GM19351 (cell line): Measurements from ENCODE around the gene NEMP1.
"Not testable (repeated sequence)": the region's sequence is repeated elsewhere in the genome, so short reads cannot be mapped to it uniquely, and the experiment has no call there.

Experiments used
- ATAC-seq: cut with Tn5 transposase; IDR thresholded peaks from one replicate; pipeline ENCODE4 v1.9.1; 2021; ENCODE audit warnings: mild to moderate bottlenecking, moderate library complexity; ENCODE audit not compliant: unreplicated experiment

The NEMP1 gene, protein sequence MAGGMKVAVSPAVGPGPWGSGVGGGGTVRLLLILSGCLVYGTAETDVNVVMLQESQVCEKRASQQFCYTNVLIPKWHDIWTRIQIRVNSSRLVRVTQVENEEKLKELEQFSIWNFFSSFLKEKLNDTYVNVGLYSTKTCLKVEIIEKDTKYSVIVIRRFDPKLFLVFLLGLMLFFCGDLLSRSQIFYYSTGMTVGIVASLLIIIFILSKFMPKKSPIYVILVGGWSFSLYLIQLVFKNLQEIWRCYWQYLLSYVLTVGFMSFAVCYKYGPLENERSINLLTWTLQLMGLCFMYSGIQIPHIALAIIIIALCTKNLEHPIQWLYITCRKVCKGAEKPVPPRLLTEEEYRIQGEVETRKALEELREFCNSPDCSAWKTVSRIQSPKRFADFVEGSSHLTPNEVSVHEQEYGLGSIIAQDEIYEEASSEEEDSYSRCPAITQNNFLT

DNA sequence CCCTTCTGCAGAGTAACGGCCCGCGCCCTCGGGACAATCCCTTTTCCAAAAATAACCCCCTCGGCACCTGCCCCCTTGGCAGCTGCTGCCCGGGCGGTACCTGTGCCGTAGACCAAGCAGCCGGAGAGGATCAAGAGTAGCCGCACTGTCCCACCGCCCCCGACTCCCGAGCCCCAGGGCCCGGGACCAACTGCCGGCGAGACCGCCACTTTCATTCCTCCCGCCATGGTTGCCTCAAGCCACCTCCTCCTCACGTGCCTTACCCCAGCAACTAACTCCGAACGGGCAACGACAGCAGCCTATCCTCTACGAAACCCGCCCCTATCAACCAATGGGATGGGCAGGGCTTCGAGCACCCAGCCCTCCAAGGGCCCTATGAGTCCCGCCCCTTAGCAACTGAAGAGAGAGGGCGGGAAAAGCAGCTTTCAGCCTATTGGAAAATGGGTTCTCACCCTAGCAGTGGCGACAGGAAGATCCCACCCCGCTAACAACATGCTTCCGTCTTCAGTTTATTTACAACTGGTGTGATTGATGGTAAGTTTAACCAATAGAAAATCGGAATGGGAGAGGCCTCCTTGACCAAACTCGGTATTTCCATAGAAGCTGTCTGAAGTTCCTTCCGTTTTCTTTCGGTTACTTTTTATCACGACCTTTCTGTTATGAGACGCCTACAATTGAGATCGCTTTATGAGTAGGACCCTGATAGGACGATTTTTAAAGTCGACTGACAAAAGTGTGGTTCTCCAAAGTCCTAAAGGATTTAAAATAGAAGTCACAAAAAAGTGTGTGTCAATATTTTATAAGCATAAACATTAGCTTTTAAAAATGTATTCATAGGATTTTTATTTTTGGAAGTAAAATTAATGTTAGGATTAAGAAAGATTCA is at the start of gene NEMP1:
TSS of gene NEMP1 (minus strand) at position 273 of the 886 bp plus-strand sequence. CDS start at position 227, 46 bp downstream.
- peak; percentile 95 for ATAC-seq

DNA sequence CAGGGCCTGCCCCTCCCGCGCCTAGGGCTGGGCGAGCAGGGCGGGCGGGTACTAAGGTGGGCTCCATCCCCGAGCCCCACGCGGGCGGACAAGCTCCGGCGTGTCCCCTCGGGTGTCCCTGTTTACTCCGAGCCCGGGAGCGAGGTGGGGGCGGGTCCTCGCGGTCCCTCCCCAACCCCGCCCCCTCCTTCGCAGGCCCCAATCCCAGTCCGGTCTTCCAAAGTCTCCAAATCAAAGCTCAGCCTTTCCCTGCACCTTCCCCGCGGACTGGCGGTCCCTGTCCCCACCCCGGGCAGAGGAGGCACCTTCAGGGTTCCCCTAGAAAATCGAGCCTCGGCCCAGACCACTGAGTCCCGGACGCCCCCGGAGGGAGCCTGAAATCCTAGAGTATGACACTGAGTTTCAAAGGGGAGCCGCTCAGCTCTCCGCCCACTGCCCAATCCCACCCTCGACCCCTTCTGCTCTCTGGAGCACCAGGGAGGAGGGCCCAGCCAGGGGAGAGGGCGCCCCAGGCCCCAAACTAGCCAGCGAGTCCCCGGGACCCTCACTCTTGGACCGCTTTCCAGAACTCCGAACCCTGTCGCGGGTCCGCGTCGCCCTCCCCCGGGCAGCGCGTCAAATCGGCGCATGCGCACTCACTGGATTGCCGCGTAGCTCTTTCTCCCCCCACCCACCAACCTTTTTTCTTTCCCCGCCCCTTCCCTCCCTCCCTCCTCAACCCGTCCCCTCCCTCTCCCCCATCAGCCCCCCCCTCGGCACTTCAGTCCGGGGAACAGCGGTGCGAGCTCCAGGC is 49.3 kb upstream of the NEMP1 start, which contains the start of gene LRP1:
TSS of gene LRP1 (plus strand) at position 758 of the 793 bp plus-strand sequence. CDS start 482 bp downstream, outside the sequence.
- no peak for ATAC-seq

DNA sequence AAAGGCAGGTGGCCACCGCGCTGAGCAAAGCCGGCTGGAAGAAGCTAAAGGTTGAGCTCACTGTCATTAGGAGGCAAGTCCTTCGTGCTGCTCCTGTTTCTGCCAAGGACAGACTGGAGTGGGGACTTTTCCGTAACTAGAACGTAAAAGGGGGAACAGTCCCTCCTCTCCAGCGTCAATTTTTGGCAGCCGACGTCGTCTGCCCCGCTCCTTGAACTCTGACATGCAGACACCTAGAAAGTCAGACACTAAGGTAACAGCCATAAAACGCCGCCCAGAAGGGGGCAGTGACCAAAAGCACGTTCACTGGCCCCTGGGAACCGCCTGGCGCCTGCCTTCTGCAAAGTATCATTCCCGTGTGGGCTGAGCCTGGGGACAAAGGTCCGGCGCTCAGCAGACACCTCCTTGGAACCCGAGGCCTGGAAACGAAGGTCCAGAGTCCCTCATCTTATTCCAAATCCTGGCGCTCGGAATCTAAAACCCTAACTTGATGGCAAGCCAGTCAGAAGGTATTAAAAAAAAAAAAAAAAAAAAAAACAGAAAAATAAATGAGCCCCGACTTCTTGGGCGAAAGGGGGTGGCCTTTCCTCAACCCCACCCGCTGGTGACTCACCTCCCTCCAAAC is 48.6 kb upstream of the NEMP1 start:
- ATAC-seq: no peak

DNA sequence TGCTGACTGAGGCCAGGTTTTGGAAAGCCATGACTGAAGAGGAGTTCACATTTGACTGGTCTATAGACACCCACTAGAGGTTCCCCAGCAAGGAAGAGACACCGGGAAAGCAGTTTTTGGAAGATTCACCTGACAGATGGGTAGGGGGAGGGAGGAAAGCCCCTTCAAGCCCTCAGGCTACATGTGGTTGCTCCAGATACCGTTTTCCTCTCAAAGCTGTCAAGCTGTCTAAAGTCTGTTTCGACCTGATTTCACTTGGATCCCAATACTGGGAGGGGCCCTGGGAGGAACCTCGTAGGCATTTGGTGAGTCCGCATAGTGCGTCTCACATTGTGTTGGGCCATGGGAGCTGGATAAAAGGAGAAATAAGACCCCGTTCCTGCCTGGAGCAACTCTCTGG is 48.0 kb upstream of the NEMP1 start:
- ATAC-seq: no peak

DNA sequence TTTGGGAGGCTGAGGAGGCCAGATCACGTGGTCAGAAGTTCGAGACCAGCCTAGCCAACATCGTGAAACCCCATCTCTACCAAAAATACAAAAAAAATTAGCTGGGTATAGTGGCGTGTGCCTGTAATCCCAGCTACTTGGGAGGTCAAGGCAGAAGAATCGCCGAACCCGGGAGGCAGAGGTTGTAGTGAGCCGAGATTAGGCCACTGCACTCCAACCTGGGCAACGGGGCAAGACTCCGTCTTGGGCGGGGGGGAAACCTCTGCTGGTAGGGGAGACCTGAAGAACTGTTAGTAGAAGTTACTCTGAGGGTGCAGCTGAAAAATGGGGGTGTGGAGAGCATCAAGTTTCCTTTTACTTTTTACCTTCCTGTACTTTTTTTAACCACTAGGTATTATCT is 47.5 kb upstream of the NEMP1 start:
- ATAC-seq: no peak

DNA sequence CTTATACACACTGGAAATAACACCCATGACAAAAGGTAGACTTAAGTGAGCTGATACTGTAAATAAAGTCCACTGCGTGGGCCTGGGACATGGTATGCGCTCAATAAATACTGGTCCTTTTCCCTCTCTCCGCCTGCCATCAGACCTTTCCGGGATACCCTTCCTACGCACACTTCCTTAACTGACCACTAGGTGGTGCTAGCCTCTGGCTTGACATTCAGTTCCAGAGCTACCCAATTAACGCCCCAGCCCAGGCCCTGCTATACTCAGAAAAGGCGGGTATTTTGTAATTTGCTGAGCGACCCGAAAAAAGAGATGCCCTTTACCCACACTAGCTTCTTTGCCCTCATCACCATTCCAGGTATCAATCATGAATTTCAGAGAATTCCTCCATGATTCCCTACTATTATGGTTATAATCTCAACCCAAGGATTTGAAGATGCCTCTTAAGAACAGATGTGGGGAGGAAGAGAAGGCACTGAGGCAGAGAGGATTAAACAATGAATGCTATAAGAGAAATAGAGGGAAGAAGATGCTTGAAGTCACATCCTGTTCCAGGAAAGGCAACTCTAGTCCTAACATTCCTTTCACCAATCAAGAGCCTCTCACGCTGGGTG is 45.8 kb upstream of the NEMP1 start:
- peak; percentile 59 for ATAC-seq

DNA sequence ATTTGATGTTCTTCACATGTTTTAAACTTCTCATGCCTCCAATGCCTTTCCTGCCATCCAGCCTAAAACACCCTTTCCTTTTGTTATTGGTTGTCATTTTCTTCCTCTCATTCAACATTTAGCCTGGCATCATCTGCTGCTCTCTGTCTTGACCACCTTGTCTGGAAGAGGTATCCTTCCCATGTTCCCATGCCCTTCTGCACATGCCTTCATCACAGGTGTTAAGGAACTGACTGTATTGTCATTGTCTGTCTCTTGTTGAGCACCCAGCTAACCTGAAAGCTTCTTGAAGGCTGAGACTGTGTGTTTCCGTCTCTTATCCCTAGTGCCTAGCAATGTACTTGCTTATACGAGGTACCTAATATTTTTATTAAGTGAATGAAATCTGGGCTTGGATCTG is 45.2 kb upstream of the NEMP1 start:
- ATAC-seq: no peak

DNA sequence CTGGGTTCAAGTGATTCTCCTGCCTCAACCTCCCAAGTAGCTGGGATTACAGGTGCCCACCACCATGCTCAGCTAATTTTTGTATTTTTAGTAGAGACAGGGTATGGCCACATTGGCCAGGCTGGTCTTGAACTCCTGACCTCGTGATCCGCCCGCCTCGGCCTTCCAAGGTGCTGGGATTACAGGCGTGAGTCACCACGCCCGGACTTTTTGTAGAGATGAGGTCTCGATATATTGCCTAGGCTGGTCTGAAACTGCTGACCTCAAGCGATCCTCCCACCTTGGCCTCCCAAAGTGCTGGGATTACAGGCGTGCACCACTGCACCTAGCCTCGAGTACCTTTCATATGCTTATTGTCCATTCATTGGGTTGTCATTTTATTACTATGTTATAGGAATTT is 42.1 kb upstream of the NEMP1 start:
- ATAC-seq: not testable (repeated sequence)

DNA sequence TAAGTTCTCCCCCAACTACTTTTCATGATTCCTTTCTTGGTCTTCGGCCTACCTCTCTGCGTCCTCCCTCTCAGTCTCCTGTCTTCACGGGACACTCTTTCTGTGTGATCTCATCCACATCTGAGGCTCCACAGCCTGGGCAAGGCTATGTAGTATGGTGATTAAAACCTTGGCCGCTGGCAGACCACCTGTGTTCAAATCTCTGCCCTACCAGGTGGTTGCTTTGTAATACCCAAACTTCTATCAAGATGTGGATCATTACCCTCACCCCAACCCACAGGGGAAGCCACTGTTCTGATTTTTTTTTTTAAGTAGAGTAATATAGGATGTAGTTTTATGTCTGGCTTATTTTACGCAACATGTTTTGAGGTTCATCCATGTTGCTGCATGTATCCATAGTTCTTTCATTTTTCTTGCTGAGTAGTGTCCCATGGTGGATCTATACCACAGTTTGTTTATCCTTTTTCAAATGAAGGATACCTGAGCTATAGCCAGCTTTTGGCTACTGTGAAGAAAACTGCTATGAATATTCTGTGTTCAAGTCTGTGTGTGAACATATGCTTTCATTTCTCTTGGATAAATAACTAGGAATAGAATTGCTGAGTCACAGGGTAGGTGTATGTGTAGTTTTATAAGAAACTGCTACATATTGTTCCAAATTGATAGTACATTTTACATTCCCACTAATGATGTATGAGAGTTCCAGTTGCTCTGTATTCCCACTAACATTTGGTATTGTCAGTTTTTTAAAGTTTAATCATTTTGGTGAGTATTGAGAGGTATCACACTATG is 40.9 kb upstream of the NEMP1 start:
- ATAC-seq: no peak

DNA sequence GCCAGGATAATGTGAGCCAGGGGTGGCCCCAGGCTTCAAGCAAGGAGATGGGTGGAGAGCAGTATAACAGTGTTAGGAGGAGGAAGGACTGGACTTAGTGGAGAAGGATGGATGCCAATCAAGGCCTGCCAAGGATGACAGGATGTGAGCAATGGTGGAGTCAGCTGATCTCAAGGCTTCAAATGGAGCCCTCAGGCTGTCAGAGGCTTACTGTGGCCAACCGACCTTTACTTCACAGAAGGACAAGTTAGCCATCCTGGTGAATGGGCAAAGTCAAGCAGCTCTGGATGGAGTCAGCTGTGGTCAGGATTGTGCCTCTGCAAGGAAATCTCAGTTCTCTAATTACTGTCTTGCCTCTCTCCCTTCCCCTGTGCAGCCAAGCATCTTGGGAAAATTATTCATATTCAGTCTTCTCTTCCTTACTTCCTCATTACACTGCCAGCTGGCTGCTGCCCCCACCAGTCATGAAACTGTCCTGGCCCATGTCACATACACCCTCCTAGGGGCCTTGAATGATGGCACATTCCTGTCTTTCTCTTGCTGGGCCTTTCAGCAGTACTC is 40.2 kb upstream of the NEMP1 start:
- no peak for ATAC-seq

DNA sequence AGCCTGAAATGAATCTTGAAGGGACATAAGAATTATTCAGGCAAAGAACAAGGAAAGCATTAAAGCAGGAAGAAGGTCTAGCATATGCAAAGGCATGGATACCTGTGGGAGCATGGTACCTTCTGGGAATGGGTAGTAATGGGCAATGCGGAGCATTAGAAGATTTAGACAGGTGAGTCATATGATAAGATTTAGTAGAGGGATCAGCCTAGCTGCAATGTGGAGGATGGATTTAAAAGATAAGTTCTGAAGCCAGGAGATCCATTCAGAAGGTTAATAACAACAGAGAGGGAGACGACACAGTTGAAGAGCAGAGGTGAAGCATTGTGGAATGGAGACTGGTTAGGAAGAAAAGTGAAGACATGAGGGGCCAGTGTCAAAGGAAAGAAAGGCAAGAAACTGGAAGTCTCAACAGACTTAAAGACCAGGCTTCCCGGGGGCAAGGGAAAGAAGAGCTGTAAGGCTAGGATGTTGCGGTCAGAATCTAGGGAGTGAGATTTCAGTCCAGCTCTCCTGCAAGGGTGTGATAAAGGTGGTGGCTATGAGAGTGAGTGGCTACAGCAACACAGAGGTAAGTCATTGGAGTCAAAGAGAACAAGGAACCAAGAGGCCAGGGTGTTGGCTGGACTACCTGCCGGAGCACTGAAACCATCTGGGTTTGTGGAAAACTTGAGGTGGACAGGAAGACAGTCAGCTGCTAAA is 38.1 kb upstream of the NEMP1 start:
- no peak for ATAC-seq

DNA sequence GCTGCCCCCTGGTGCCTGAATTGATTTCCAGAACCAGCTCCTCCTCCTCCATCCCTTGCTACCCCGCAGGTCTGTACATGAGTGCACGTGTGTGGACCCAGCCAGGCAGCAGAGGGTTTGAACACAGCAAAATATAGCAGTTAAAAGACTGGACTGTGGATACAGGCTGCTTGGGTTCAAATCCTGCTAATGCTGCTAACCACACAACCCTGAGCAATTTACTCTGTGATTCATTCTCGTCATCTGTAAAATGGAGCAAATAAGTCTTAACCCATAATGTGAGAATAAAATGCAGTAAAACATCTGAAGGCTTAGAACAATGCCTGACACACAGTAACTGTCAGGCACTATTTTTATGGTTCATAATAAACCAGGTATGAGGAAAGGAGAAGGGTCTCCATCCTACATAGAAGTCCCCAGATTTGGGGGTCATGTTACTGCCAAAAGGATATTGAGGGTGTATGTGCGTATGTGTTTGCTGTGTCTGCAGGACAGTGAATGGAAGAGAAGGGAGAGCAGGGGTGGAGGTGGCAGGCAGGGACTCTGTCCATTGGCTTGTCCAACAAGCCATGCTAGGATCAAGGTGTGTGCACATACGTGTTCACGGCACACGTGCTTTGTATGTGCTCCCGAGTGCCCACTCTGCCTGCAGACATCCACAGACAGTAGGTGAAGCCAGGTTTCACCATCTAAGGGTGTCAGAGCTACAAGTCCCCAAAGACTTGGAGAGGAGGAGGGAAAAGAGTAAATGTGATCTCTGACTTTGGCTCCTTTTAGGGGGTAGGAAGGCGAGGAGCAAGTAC is 34.1 kb upstream of the NEMP1 start:
- peak; percentile 63 for ATAC-seq

DNA sequence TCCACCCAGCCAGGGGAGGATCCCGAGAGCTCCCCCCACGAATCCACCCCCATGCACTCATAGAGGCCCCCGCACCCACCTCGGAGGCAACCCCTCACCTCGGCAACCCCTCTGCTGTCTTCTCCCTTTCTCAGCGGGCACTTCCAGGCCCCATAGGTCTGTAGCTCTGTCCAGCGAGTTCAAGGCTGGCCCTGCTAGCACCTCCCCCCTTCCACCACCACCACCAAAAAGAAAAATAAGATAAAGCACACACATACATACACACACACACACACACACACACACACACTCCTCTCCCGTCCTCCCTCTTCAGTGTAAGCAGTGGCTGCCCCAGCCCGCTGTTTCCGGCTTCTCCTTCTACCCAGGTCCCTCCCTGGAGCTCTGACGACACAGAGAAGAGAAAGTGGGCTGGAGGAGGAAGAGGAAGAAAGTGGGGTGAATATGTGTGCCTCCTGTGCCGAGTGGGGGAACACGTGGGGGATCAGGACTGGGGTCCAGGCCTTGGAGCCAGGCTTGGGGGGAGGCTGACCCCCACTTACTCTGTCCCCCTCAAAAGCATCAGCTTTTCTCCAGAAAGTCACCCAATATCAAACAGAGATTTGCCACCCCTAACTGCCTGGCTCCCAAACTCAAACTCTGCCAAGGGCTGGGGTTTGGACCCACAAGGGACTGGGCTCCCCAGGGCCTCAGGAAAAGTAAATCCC is 32.6 kb upstream of the NEMP1 start, which contains the start of gene STAT6:
TSS of gene STAT6 (minus strand) at position 332 of the 704 bp plus-strand sequence. CDS start 3,084 bp downstream, outside the sequence.
- ATAC-seq: peak; percentile 67

DNA sequence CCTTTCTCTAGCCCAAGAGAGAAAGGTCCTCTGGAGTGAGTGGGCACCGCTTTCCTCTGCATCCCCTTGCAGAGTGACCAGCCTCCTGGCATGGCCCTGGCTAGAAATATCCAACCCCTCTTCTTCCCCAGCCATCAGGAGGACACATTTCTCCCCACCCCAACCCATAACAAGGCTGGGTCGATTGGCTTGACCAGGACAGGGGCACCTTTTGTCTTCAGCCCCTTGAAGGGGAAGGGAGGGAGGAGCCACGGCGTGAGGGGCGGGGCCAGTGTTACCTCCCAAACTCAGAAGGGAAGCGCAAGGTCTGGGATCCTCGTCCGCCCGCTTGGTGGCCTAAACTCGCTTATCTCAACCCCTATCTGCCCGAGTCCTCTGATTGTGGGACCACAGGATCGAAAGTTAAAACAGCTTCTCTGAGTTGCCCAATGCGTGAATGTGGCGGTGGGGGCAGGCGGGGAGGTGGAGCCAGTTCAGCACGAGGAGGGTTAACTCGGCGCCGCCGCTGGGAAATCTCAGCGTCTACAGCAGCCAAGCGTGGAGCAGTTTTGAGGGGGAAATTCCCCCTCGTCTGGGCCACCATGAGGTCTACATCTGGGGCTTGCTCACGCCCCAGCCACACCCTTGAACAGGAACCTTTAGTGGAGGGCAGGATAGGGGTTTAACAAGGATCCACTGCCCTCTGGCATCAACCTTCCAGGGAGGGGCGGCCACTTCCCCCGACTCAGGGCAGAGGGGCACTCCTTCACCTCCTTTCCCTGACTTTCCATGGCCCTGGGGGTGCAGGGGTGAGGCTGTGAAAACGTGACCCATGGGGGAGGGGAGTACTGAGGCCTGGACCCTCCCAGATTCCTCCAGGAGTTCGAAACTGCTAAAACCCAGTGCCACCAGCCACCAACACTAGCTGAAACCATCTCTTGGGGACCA is 31.8 kb upstream of the NEMP1 start:
- peak; percentile 46 for ATAC-seq
